Dedifferentiated amniotic fluid mesenchymal stem cell (primary cell): ENCODE measurements around the gene TMEM94.
"Not testable (repeated sequence)": the region's sequence is repeated elsewhere in the genome, so short reads cannot be mapped to it uniquely, and the experiment has no call there.

Experiments
- DNase-seq: peaks from one replicate; pipeline ENCODE4 v3.0.0-alpha.2; 2016; ENCODE audit errors: extremely low spot score

The TMEM94 gene

DNA sequence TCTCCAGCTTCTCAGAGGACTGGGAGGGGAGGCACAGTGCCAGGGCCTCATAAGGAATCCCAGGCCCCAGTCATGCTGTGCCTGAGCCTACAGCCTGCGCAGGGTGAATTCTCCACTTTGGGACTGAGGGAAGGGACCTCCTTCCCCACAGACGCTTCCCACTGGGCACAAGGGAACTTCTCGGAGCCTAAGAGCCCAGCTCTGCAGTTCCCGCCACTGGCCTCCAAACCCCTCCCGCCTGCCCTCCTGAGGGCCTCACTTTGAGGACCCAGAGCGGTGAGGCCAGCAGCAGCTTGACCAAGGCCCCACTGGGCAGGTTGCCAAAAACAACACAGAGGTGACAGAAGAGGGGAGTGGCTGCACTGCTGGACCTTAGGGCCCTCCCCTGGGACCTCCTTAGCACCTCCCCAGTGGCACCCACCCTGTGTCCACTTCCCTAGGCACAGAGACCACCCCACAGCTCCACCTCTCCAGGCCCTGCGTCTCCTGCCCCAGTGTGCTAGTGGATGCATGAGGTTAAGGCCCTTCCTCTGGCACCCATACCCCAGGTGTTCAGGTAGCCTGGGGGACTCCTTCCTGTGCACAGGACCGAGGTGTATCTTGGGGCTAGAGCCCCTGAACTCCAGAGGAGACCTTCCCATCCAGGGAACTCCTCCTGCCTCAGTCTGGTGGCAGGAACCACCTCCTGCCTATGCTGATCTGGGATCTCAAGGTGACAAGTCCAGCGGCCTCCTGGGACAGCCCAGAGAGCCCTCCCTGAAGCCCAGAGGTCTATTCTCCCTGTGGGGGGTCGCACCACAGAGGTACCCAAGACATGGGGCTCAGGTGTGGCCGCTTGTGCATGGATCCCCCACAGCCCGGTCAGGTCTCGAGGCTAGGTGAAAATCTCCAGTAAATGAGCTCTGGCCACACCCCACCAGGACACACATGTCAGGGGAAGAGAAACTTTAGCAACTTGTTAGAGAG is 55.5 kb downstream of the TMEM94 start:
- no peak for DNase-seq

DNA sequence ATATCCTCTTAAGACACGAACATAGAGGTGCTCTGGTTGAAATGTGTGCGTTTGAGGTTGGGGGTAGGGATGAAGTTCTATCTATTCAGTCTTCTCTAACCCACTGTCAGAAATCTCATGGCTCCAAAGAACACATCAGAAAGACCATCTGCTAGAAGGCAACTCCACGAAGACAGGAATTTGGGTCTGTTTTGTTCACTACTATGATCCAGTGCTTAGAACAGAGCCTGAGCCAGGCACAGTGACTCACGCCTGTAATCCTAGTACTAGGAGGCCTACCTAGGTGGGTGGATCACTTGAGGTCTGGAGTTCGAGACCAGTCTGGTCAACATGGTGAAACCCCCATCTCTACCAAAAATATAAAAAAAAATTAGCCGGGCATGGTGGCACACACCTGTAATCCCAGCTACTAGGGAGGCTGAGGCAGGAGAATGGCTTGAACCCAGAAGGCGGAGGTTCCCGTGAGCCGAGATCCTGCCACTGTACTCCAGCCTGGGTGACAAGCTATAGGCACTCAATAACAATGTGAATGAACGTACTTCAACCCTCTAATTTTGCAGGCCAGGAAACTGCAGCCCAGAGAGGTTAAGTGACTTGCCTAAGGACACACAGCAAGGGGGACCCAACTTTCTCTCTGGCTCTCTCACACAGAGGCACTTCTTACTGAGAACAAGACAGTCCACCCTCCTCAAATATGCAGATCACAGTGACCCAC is 56.6 kb downstream of the TMEM94 start:
- DNase-seq = no peak

DNA sequence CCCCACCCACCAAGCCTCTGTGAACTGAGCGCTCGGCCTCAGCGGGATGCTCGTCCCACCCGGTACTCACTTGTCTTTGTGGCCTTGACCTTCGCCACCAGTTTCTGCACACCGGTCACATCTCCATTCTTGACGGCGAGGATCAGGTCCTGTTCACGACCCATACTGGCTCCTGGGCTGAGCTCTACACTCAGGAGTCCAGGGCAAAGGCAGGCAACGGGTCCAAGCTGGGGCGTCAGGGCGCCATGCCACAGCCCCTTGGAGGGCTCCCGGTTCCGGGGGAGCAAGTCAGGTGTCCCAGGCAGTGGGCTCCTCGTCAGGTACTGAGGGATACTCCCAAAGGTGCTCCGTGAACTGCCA is 57.2 kb downstream of the TMEM94 start:
- no peak for DNase-seq

DNA sequence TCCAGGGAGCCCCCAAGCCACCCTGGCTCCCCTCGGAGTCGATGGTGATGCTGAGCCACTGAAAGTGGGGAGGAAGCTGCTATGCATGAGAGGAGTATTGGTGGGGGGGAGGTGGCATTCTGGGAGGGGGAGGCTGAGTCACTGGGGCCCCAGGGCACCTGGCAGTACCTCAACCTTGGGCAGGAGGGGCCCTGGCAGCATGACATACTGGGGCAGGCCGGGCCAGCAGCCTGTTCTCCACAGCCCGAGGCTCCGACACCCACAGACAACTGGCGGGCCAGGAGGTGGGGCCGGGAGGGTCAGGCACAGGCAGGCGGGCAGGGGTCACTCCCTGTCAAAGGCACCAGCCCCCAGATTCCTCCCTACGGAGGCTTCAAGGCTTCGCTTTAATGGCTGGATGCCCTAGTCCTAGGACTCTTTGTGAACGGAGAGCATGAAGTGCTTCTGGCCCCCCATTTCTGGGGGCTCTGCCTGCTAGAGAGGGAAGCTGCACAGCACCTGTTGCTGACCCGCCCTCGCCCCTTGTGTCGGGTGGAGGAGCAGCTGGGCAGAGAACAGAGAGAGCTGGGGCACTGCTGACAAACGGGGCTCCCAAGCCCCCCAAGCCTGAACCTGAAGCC is 58.0 kb downstream of the TMEM94 start:
- no peak for DNase-seq

DNA sequence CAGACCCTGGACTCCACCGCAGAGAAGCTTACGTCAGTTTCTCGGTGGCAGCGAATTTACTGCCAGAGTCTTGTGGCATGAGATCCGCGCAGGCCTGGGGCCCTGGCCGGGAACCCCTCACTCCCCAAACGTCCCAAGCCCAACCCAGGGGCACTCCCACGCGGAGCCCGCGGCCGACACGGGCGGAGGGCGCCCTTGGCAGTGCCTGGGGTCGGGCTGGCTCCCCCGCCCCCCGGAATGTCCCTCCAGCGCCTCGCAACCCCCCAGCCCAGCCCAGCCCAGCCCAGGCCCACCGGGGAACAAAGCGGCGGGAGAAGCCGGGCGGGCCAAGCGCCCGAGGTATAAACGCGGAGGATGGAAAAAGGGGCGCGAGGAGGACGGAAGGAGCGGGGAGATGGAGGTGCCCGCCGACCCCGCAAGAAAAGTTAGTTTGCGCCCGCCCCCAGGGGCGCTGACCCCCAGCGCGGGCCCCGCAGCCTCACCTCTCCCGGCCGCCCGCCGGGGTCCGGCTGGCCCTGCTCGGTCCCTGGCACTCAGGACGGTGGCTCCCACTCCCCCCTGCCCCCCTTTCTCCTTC is 58.6 kb downstream of the TMEM94 start:
- DNase-seq = no peak

DNA sequence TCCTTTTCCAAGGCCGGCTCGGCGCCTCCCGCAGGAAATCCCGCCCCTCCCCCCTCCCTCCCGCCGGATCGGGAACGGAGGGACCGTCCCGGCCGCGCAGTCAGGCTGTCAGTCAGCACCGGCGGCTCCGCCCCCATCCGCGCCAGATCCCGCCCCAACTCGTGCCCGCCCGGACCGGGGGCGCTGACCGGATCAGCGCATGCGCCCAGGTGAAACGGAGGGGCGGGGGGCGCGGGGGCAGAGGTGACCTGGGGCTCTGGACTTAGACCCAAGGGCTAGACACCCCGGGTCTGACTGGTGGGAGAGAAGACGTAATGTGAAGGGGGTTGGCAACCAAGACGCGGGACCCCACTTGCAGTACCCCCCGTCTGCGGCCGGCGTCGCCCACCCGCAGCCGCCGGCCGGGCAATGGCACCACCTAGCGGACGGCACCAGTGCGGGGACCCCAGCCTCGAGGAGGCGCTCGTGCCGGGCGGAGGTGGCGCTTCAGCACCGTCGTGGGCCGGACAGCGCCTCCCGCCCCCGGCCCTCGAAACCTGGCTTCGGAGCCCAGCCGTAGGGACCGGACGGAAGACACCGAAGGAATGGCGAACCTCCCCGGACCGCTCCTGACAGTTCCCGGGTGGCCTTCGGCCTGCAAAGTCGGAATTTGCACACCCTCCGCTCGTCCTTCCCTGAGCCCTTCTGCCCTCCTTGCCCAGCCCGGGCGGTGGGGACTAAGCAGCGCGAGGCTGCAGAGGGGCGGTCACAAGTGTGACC is 59.2 kb downstream of the TMEM94 start, which contains the start of gene CASKIN2:
CASKIN2 (minus strand) TSS at position 42 of the 759 bp plus-strand sequence. CDS start 1,733 bp downstream, outside the sequence.
- peak; percentile 76 for DNase-seq

DNA sequence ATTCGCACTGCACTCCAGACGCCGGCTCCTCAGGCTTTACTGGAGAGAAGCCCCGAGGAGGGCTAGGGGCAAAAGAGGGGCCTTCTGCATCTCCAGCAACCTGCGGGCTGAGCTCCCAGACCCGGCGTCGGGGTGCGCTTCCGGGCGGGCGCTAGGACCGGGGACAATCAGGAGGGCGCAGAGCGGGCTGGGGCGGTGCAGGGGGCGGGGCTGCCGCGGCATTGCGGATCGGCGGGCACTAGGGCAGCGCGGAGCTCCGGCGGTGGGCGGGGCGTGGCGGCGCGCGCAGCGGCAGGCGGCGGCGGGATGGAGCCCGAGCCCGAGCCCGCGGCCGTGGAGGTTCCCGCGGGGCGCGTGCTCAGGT is 59.8 kb downstream of the TMEM94 start, which contains the start of gene TSEN54:
TSEN54 (plus strand) TSS at position 274 of the 364 bp plus-strand sequence; CDS start at position 307, 33 bp downstream.
- DNase-seq = peak; percentile 83

DNA sequence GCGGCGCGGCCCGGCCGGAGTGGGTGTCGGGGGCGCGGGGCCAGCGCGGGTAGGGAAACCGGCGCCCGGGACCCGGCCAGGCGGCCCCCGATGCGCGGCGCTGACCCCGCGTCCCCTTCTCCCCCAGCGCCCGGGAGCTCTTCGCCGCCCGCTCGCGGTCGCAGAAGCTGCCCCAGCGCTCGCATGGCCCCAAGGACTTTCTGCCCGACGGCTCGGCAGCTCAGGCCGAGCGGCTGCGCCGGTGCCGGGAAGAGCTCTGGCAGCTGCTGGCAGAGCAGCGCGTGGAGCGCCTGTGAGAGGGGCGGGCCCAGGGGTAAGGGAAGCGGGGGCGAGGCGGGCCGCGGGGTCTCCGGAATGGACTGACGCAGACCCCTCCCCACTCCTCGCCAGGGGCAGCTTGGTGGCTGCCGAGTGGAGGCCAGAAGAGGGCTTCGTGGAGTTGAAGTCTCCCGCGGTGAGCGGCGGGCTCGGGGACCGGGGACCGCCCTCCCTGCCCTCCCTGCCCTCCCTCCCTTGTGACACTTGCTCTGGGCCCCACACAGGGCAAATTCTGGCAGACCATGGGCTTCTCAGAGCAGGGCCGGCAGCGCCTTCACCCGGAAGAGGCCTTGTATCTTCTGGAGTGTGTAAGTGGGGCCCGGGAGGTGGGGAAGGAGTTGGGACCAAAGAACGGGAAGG is 60.3 kb downstream of the TMEM94 start:
- DNase-seq = no peak

DNA sequence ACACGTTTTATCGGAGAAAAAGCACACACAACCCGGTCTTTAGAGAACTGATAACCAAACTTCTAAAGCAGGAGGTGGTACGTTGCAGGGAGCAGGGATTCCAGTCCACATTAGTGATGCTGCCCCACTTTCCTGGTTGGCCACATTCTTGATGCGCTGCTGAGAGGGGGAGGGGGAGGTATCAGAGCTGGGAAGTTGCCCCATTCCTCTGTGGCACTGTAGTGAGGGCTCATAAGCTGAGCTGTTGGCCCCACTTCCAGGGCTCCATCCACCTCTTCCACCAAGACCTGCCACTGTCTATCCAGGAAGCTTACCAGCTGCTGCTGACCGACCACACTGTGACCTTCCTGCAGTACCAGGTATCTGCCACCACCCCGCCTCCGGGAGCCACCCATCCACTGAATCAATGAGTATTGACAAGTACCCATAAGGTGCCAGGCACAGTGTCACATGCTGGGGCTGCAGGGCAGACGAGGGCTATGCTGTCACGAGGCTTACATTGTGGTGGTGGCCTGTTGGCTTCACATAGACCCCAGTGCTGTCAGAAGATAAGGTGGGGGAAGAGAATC is 60.9 kb downstream of the TMEM94 start:
- no peak for DNase-seq

DNA sequence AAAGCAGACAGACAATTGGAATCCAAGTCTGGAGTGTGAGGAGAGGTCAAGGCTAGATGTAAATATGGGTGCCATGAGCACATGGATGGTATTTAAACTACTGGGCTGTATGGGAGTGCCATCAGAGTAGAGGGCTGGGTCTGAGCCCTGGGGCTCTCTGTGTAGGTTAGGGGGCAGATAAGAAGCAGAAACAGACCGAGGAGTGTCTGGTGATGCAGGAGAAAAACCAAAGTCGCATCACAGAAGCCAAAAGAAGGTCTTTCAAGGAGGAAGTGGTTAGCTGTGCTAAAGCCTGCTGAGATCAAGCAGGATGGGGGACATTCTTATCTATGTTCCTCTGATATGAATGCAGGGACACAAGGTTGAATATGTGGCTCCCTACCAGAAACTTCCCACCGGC is 61.8 kb downstream of the TMEM94 start:
- no peak for DNase-seq

DNA sequence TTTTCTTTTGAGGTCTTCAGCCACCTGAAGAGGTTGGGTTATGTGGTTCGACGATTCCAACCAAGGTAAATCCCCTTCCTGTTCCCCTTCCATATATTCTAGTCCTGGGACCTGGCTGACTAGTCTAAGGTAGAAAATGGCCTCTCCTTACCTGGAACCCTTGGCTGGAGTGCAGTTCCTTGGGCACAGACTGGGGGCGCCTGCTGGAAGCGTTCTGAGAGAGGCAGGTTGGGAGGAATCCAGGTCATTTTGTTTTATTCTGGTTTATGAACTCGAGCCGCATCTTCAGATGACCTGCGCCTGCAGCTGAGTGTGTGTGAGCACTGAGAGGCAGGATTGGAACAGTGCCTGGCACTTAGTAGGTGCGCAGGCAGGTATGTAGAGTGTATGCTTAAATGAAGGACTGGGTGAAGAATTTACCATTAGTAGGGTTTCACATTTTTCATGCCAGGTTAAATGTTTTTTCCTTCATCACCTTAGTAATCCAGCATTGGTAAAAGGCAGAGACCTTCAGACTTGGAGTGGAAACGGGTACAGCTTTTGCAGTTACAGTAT is 62.6 kb downstream of the TMEM94 start:
- DNase-seq = no peak

DNA sequence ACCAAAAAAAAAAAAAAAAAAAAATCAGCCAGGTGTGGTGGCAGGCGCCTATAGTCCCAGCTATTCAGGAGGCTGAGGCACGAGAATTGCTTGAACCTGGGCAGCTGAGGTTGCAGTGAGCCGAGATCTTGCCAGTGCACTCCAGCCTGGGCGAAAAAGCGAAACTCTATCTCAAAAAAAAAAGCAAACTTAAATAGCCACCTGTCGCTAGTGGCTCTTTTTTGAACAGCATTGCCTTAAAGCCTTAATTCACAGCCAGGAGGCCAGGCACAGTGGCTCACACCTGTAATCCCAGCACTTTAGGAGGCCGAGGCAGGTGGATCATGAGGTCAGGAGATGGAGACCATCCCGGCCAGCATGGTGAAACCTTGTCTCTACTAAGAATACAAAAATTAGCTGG is 64.0 kb downstream of the TMEM94 start:
- DNase-seq = not testable (repeated sequence)

DNA sequence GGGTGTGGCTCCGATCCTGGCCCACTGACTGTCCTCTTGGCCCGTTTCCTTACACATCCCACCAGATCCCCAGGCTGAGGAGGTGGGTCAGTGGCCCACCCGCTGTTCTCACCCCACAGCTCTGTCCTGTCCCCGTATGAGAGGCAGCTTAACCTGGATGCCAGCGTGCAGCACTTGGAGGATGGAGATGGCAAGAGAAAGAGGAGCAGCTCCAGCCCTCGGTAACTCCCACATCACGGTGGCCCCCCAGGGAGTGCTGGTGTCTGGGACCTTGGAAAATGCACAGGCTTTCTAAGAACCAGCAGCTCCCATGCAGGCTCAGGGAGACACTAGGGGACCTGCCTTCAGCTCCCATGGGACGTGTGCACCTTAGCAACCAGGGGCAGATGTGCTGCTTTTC is 64.9 kb downstream of the TMEM94 start:
- DNase-seq = no peak

DNA sequence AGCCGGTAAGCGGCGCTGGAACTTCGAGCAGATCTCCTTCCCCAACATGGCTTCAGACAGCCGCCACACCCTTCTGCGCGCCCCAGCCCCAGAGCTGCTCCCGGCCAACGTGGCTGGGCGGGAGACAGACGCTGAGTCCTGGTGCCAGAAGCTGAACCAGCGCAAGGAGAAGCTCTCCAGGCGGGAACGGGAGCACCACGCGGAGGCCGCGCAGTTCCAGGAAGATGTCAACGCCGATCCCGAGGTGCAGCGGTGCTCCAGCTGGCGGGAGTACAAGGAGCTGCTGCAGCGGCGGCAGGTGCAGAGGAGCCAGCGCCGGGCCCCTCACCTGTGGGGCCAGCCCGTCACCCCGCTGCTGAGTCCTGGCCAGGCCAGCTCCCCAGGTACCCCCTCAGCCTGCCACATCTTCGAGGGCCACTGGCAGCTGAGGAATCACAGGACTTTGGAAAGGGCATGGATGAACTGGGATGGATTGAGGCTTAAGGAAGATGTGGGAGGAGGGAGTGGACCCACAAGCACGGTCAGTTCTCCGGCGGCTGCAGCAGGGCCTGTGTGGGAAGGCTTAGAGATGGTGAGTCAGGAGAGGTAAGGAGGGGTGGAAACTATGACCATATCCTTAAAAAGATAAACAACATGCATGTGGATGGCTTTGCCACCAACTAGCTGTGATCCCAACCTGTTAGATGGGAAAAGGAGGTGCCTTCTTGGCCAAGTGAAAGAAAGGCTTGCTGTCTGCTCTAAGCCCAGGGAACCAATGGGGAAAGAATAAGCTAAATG is 65.7 kb downstream of the TMEM94 start:
- no peak for DNase-seq

DNA sequence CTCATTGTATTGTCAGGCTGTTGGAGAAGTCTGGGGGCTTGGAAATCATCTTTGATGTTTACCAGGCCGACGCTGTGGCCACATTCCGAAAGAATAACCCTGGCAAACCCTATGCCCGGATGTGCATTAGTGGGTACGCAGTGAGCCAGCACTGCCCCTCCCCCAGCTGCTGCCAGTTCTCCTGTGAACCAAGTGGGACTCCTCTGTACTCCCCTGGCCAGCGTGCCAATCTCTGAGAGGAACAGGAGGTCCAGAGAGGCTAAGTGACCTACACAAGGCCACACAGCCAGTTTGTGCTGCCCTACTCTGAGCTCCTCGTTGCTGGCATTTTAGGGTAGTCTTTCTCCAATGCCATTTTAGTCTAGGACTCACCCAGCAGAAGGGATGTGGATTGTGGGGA is 67.2 kb downstream of the TMEM94 start:
- DNase-seq = no peak

DNA sequence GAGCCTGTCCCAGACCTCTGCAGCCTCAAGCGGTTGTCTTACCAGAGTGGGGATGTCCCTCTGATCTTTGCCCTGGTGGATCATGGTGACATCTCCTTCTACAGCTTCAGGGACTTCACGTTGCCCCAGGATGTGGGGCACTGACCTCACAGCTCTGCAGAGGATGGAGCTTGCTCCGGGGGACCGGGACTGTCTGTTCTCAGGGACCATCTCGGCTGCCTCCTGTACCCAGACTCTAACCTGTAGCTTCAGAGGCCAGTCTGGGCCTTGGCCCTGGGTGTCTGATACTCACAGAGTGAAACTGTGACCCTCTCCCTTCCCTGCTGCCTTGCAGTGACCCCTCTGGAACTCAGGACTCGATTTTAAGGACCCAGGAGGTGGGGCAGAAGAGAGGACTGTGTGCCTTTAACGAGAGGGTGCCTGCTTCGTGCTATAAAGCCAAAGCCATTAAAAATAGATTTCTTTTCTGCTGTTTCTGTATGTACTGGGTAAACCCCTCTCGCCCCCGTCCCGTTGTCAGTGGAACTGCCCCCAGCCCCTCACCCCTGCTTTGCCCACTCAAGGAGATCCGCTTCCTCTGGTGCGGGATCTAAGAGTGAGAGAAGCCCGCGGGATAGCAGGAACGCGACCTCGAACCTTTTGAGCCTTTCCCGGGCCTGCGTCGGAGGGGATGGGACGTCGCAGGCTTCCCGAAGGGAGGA is 68.0 kb downstream of the TMEM94 start:
- no peak for DNase-seq

DNA sequence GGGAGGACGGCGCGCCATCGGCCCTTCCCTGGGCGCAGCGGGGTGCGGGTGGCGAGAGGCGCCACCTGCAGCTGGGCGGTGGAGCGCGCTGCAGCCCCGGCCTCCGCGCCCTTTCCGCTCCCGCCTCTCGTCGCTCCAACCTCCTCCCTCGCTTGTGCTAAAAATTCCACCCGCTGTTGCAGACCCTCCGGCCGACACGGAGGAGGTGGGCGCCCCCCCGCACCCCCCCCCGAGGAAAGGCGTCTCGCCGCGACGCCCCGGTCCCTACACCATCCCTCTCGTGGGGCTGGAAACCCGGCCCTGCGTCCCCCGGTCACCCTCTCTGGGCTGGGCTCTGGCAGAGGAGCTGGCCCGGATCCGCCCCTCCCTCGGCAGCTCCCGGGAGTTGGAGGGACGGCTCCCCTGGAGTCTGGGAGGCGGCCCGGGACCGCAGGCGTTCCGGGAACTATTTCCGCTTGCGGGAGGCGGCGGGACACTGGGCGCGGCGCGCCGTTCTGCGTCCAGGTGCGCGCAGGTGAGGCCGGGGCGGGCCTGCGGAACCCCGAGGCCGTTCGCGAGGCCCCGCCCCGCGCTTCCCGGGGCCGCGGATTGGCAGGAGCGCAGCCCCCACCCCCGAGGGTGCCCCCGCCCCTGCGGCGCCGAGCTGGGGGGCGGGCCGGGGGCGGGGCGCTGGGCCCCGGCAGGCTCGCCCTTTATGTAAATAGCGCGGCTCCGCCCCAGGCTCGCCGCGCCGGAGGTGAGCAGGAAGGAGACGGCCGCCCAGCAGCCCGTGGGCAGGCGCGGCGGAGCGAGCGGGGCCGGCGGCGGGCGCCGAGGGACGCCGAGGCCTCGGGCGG is 68.8 kb downstream of the TMEM94 start, which contains the start of gene LLGL2:
LLGL2 (plus strand) TSS at position 728 of the 836 bp plus-strand sequence. CDS start 17,730 bp downstream, outside the sequence.
- no peak for DNase-seq
